Kidney glomerular epithelial cell (primary cell): Measurements from ENCODE around the gene BMPR1A.
A peak's percentile ranks its signal among the peaks of the same experiment; 100 is the strongest.

Experiments
- DNase-seq: peaks from one replicate; lab custom pipeline; 2025; lab: John Stamatoyannopoulos, UW

The BMPR1A gene

GRCh38 chr10:86765548-86765947 is 9.1 kb downstream of the BMPR1A start:
- DNase-seq: no peak

GRCh38 chr10:86768412-86769062 is 12.1 kb downstream of the BMPR1A start:
- DNase-seq: no peak

GRCh38 chr10:86769991-86770390 is 13.6 kb downstream of the BMPR1A start:
- DNase-seq: no peak

GRCh38 chr10:86770412-86770960 is 14.1 kb downstream of the BMPR1A start:
- no peak for DNase-seq

- DNase-seq: no peak
Observed at GRCh38 chr10:86773498-86773897, 17.1 kb downstream of the BMPR1A start.

GRCh38 chr10:86775056-86775869 is 18.8 kb downstream of the BMPR1A start:
- DNase-seq: peak; percentile 22

GRCh38 chr10:86775870-86776180 is 19.4 kb downstream of the BMPR1A start:
- no peak for DNase-seq

- DNase-seq: no peak
Observed at GRCh38 chr10:86779220-86780017, 23.0 kb downstream of the BMPR1A start.

GRCh38 chr10:86782701-86783418 is 26.4 kb downstream of the BMPR1A start:
- no peak for DNase-seq

GRCh38 chr10:86785037-86785436 is 28.6 kb downstream of the BMPR1A start:
- no peak for DNase-seq

GRCh38 chr10:86785968-86786367 is 29.5 kb downstream of the BMPR1A start:
- DNase-seq: no peak

GRCh38 chr10:86786368-86786767 is 29.9 kb downstream of the BMPR1A start:
- DNase-seq: no peak

GRCh38 chr10:86790394-86790793 is 34.0 kb downstream of the BMPR1A start:
- DNase-seq: no peak

- DNase-seq: no peak
Observed at GRCh38 chr10:86792461-86793167, 36.2 kb downstream of the BMPR1A start.

GRCh38 chr10:86793696-86794095 is 37.3 kb downstream of the BMPR1A start:
- no peak for DNase-seq

GRCh38 chr10:86795353-86795752 is 38.9 kb downstream of the BMPR1A start:
- peak; percentile 58 for DNase-seq

- DNase-seq: no peak
Observed at GRCh38 chr10:86798025-86798424, 41.6 kb downstream of the BMPR1A start.

- DNase-seq: no peak
Observed at GRCh38 chr10:86798611-86799010, 42.2 kb downstream of the BMPR1A start.

- DNase-seq: no peak
Observed at GRCh38 chr10:86799188-86799845, 42.9 kb downstream of the BMPR1A start.

GRCh38 chr10:86801995-86802394 is 45.6 kb downstream of the BMPR1A start:
- DNase-seq: no peak
